ENCODE data around the gene UTY. TPM values are rescaled to one million over a fixed set of nuclear protein-coding genes. Genes with fewer than 3 reads are reported as not detected.

Gene UTY
- total and polyA plus RNA-seq, 8 donors, result 0.20 to 27.5 (median 22.9) TPM; not detected in 1

DNA sequence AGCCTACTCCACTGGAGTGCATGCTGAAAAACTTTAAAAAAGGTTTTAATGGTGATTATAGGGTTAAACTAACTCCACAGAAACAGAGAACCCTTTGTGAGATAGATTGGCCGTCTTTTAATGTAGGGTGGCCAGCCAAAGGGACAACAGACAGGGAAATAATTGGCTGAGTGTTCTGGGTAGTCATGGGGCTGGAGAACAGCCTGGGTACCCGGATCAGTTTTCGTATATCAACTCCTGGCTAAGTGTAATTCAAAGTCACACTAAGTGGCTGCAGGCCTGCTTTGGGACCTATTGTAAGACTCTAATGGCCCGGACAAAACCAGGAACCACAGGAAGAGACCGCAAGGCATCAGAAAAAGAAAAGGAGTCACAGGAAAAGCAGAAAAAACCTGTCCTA, 139.9 kb downstream of the UTY start:
- intact Hi-C loops (cut with DNase I), result no loop called here
- no peaks in the 10 kb centered on the region for H3K4me1 ChIP-seq
- no peaks in the 10 kb centered on the region for H3K27me3 ChIP-seq
- H3K9me3 ChIP-seq, result no peaks in the 10 kb centered on the region
- no peak for TF ChIP-seq CTCF (IDR thresholded peaks at IDR 0.05)
- peaks cover 0 to 17% of the 10 kb centered on the region in 2 donors for H3K36me3 ChIP-seq
- no peak overlapping the region for H3K27ac ChIP-seq
- no peak overlapping the region for H3K4me3 ChIP-seq
- no peak for DNase-seq
- no peak for ATAC-seq

DNA sequence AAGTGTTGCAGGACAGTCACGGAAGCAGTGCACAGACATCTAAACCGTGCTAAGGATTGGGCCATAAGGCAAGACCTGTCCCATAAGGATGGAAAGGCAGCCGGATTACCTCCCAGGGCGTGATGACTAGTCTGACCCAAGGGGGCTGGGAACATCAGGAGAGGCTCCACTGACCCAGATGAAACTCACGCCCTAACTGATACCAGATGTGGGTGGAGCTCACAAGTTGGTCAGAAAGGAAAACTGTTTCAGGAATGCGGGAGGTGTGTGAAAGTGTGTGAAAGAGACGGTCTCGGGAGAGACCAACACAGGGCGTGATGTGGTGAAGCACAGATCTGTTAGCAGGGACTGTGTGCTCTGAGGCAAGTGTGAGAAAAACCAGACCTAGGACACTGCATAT, 140.5 kb downstream of the UTY start:
- DNase-seq (no peak), ATAC-seq (no peak)
- no peak for TF ChIP-seq CTCF (IDR thresholded peaks at IDR 0.05)
- Histone ChIP-seq H3K27me3 (no peaks in the 10 kb centered on the region), H3K4me1 (no peaks in the 10 kb centered on the region), H3K9me3 (no peaks in the 10 kb centered on the region), H3K36me3 (peaks cover 0 to 20% of the 10 kb centered on the region in 2 donors), H3K27ac (peak overlapping the region in 1 of 2 donors; percentile 45), H3K4me3 (no peak overlapping the region)
- intact Hi-C loops (cut with DNase I), result no loop called here

DNA sequence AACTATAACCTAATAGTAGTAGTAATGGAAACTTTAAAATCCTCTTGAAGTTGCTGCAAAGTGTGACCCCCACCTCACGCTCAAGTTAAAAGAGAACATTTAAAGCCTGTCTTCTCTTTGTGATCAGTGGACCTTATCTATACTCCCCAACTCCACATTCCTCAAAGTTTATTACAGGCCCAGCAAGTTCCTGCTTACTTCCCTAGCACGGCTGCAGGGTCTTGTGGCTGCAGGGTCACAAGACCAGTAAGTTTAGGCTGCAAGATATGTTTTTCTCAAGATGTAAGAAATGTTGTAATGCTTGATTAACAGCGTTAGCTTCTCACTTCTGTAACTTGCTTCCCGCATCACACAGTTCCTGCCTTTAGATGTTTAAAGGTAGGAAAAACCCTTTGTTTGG, 141.1 kb downstream of the UTY start:
- peak overlapping the region in 1 of 2 donors; percentile 45 for H3K27ac ChIP-seq
- H3K27me3 ChIP-seq, result no peaks in the 10 kb centered on the region
- no peak for ATAC-seq
- TF ChIP-seq CTCF (IDR thresholded peaks at IDR 0.05), result no peak
- no peaks in the 10 kb centered on the region for H3K4me1 ChIP-seq
- intact Hi-C loops (cut with DNase I), result no loop called here
- H3K36me3 ChIP-seq, result peaks cover 0 to 20% of the 10 kb centered on the region in 2 donors
- no peak overlapping the region for H3K4me3 ChIP-seq
- DNase-seq, result no peak
- H3K9me3 ChIP-seq, result no peaks in the 10 kb centered on the region

- ATAC-seq (no peak), DNase-seq (no peak)
- no peak for TF ChIP-seq CTCF (IDR thresholded peaks at IDR 0.05)
- peaks cover 0 to 20% of the 10 kb centered on the region in 2 donors for H3K36me3 ChIP-seq
- no peaks in the 10 kb centered on the region for H3K9me3 ChIP-seq
- H3K27ac ChIP-seq, result peak overlapping the region in 1 of 2 donors; percentile 45
- no peak overlapping the region for H3K4me3 ChIP-seq
- H3K27me3 ChIP-seq, result no peaks in the 10 kb centered on the region
- no peaks in the 10 kb centered on the region for H3K4me1 ChIP-seq
- intact Hi-C loops (cut with DNase I), result no loop called here
These were observed 141.9 kb downstream of the UTY start for GRCh38 chrY:13337934-13338333.

DNA sequence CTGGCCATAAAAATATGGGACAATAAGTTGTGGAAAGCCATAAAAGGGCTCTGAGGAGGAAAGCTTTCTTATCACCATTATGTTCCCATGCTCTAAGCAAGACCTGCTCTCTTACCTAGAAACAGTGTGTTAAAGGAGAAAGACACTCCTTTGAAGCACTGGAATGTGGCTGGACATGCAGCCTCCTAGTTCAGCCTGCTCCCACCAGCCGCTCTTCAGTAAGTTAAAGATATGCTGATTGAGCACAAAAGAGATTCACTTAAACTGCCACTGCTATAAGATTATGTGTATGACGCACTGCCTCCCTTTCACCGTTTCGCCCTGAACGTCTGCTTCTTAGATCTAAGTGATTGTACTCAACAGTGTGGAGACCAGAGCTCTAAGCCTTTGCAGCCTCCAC, 146.0 kb downstream of the UTY start:
- H3K4me1 ChIP-seq, result no peaks in the 10 kb centered on the region
- no peaks in the 10 kb centered on the region for H3K27me3 ChIP-seq
- H3K4me3 ChIP-seq, result no peak overlapping the region
- DNase-seq (no peak), ATAC-seq (no peak)
- no peak for TF ChIP-seq CTCF (IDR thresholded peaks at IDR 0.05)
- no peak overlapping the region for H3K27ac ChIP-seq
- intact Hi-C loops (cut with DNase I), result no loop called here
- no peaks in the 10 kb centered on the region for H3K9me3 ChIP-seq
- H3K36me3 ChIP-seq, result peaks cover 0 to 15% of the 10 kb centered on the region in 2 donors

Measured in left lung (tissue), 10 donors.